ENCODE measurements around the gene TUBA4B.
A peak's percentile ranks its signal among the peaks of the same experiment; 100 is the strongest.

Gene TUBA4B

GRCh38 chr2:219218732-219219701, 34.0 kb upstream of the TUBA4B start, which contains the start of gene ABCB6:
Gene ABCB6 (minus strand): TSS chr2:219218958. CDS start chr2:219218673, 285 bp downstream.
- no peak for DNase-seq (ENCODE audit: low spot score)

DNA sequence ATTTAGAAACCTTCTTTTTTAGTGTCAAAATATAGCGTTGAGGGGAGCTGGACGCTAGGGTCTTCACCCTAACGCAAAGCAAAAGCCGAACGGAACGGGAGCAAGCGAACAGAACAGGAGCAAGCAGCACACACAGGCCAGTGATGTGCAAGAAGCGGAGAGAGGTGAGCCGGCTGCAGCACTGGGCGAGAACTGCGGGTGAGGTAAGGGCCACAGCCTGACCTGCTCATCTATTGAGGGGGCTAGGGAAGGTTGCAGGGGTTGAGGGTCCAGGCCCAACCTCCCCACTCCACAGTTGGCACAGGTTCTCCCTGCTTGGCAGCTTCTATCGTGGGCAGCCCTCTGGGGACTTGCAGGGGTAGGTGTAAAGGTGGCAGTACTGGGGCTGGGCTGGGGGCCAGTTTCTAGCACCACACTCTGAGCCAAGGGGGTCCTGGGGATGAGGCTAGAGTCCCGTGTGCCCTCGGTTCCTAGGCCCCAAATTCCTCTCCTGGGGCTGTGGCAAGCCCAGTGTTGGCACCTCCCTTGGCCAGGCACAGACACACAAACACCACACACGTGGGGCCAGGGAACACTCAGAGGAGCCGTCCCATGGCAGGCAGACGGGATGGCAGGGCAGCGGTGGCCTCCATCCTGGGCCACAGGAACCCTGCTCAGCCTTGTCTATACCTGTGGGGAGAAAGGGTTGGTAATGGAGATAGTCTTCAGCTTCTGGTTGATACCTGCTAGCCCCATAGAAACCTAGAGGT, 33.1 kb upstream of the TUBA4B start:
- DNase-seq (ENCODE audit: low spot score), result no peak

DNA sequence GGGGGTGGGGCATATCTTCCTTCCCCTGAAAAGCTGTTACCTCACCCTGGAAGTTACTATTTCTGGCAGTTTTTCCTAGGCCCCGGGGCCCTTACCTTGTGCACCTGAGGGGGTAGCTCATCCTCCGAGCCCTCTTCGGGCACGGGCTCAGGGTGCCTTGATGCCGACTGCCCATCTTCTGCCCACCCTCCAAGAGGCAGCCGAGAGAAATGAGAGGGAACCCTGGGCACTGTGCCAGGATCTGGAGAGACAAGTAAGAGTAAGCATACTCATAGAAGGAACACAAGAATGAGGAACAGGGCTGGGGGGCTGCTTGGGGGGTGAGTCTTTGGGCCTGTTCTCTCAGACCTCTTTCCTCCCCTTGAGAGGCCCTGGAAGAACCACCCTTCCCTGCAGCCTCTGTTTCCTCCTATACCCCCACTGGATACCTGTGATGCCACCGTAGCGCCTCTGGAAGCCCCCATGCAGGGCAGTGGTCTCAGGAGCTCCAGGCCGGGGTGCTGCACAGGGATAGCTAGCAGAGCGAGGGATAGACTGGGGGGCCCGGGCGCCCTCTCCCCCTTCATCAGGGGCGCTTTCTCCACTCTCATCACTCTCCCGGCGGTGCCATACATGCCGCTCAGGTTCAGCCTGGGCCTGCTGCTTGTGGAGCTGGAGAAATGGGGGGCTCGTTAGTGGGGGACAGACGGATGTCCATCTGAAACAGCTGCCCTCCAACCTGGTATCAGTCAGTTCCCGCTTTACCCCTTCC, 32.2 kb upstream of the TUBA4B start:
- no peak for DNase-seq (ENCODE audit: low spot score)

- no peak for DNase-seq (ENCODE audit: low spot score)
Measured at GRCh38 chr2:219221957-219222518, 31.0 kb upstream of the TUBA4B start.

DNA sequence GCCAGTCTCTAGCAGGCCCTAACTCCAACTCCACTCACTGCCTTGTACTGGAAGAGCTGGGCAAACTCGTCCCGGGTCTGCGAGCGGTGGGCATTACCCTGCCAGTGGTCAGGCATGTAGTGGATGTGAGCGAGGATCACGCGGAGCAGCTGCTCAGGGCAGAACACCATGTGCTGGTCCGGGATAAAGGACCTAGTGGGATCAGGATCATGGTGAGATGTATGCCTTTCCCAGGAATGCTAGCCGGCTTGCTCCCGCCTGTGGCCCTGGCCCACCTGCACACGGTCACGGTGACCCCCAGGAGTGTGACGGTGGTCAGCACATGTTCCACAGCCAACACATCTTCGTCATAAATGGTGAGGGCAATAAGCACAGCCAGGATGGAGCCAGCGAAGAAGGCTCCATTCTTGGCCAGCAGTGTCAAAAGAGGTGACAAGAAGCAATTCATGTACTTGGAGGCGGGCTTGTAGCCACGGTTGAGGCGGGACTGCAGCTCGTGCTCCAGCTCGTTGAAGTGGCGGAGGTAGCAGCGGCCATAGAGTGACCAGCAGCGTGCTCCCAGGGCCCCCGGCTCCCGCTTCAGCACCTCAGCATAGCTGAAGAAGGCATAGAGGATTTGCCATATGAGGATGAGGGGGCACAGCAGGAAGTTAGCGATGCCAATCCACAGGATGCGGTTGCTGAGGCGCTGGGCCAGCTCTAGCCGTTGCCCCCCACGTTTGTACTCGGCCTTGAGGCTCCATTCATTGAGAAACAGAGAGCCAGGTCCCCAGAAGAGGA, 29.0 kb upstream of the TUBA4B start:
- DNase-seq (ENCODE audit: low spot score), result no peak

DNA sequence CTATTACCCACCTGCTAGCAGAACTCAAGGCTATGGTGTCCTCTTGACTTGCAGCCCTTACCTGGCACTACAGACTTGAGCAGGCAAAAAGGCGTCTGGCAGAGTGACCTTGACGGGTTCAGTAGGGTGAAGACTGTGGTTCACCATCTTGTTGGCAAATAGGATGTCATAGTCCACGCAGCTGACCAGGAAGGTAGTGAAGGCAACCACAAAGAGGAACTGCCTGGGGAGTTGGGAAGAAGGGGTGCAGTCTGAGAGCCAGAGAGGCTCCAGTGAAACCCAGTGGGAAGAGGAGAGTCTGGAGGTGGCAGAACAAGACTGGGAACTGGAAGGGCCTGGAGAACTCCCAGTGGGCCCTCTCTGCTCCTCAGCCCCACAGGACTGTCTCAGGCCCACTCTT, 27.7 kb upstream of the TUBA4B start:
- no peak for DNase-seq (ENCODE audit: low spot score)

DNA sequence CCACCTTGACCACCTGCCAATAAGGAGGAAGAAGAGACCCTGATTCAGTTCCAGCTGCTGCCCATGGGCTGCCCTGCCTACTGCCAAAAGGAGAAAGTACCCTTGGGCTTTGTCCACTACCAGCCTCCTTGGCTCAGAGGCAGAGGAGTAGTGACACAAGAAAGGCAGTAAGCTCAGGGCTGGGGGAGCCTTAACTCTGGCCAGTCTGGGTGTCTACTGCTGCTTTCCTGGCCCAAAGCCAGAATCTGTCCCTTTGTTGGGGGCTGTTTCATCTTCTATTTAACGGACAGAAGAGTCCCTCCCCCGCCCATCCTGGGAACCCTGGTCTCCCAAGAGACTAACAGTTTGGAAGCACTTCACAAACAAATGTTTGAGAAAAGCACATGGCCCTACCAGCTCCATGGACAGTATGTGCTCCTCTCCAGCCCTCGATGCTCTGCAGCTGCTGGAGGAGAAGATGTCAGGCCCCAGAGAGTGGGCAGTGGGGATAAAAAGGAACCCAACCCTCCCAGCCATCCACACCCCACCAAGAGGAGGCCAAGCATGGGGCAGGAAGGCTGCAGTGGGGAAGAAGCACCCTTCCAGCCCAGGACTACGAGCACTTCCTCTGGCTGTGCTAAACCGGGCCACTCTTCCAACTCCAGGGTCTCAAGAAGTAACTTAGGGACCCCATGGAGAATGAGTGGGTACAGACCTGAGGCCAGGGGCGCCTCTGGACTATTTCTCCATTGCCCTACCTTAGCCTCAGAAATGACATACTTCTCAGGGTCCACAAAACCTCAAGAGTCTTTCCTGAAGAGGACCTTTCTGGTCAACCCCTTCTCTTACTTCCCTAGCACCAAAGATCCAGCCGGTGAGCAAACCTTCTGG, 24.8 kb upstream of the TUBA4B start:
- no peak for DNase-seq (ENCODE audit: low spot score)

GRCh38 chr2:219228911-219229304, 24.1 kb upstream of the TUBA4B start:
- DNase-seq (ENCODE audit: low spot score), result no peak

GRCh38 chr2:219229305-219230058, 23.6 kb upstream of the TUBA4B start, which contains the start of the genes ANKZF1 and ATG9A:
Gene ANKZF1 (plus strand): TSS chr2:219229806. CDS start chr2:219230258, 452 bp downstream.
Gene ATG9A (minus strand): TSS chr2:219229636. CDS start chr2:219228024, 1,612 bp downstream.
- peak; percentile 99 for DNase-seq (ENCODE audit: low spot score)

- peak; percentile 41 for DNase-seq (ENCODE audit: low spot score)
Measured at GRCh38 chr2:219230059-219230540, 22.9 kb upstream of the TUBA4B start.

GRCh38 chr2:219234331-219234730, 18.7 kb upstream of the TUBA4B start:
- no peak for DNase-seq (ENCODE audit: low spot score)

- DNase-seq (ENCODE audit: low spot score), result no peak
Measured at GRCh38 chr2:219243291-219243761, 9.7 kb upstream of the TUBA4B start.

- no peak for DNase-seq (ENCODE audit: low spot score)
Measured at GRCh38 chr2:219244789-219245147, 8.3 kb upstream of the TUBA4B start.

- DNase-seq (ENCODE audit: low spot score), result peak; percentile 91
Measured at GRCh38 chr2:219245148-219245898, 7.7 kb upstream of the TUBA4B start, which contains the start of the genes GLB1L and STK16. Gene GLB1L (minus strand): TSS chr2:219245444. CDS start chr2:219243573, 1,871 bp downstream. Gene STK16 (plus strand): TSS chr2:219245479. CDS start chr2:219246000, 521 bp downstream.

DNA sequence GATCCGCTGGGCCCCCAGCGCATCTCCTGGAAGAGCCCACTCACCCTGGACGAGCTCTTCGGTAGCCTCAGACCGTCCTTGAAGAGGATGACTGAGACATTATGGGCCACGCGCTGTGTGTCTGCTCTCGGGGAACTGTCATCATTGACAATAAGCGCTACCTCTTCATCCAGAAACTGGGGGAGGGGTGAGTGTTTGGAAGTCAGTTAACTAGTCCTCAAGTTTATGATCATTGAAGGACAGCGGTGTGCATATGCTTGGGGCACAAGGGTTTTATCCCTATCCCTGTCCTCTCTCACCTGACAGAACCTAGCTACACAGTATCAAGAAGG, 7.2 kb upstream of the TUBA4B start:
- DNase-seq (ENCODE audit: low spot score), result no peak

DNA sequence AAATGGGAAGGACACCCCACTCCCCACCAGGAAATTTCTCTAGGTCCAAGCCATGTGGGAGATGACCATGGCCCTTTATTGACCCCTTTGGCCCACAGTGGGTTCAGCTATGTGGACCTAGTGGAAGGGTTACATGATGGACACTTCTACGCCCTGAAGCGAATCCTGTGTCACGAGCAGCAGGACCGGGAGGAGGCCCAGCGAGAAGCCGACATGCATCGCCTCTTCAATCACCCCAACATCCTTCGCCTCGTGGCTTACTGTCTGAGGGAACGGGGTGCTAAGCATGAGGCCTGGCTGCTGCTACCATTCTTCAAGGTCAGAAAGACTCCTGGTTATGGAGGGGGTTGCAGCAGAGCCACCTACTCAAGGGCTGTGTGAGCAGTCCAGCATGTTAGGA, 6.5 kb upstream of the TUBA4B start:
- DNase-seq (ENCODE audit: low spot score), result no peak

- DNase-seq (ENCODE audit: low spot score), result no peak
Measured at GRCh38 chr2:219247678-219248642, 5.1 kb upstream of the TUBA4B start.
